ENCODE results near the gene EP300. TPM values are rescaled to one million over a fixed set of nuclear protein-coding genes. Genes with fewer than 3 reads are reported as not detected.
A peak's percentile ranks its signal among the peaks of the same experiment; 100 is the strongest.
"Not testable (repeated sequence)": the region's sequence is repeated elsewhere in the genome, so short reads cannot be mapped to it uniquely, and the experiment has no call there.

Gene EP300
- total RNA-seq, 6 experiments from 2014 or later = 23.1 to 121 (median 31.3) TPM

DNA sequence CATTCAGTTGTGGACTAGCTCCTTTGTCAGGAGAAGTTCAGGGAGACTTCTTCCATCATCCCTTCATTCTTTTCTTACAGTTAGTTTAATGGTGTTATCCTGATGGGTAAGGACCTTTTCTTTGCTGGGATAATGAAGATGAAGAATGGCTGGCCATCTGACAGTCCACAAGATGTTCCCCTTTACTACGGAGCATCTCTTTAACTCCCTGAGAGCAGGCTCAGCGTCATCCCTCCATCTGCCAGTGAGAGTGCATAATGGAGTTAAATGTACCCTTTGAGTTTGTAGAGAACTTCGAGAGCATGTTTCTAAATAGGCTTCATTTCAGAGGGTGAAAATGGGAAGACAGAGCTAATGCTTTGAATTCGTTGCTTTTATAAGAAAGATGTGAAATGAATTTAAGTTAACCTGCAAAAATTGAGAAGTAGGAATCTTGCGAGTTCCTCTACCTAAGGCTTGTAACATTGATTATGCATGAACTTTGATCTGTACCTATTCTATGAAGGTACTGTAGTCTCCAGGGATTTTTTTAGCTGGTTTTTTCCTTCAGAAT lies 1.7 kb downstream of the EP300 start:
- TF ChIP-seq POLR2A (IDR thresholded peaks at IDR 0.05) = no peak
- peak overlapping the region in 1 of 3 donors; percentile 99 for H3K27ac ChIP-seq

GRCh38 chr22:41096391-41096790 lies 4.0 kb downstream of the EP300 start:
- no peak for DNase-seq
- H3K9me3 ChIP-seq = no peaks in the 10 kb centered on the region
- no peak overlapping the region for H3K4me3 ChIP-seq
- 49% methylated on average over 2 of the region's 3 CpGs for WGBS (ENCODE audit: insufficient coverage, low coverage, low lambda C conversion rate, missing lambda C conversion rate)
- no peaks in the 10 kb centered on the region for H3K36me3 ChIP-seq
- TF ChIP-seq POLR2A (IDR thresholded peaks at IDR 0.05) (no peak), CTCF (IDR thresholded peaks at IDR 0.05) (no peak)
- peaks cover 0 to 61% (median 21%) of the 10 kb centered on the region in 4 donors for H3K4me1 ChIP-seq
- no peak for ATAC-seq
- no peak overlapping the region for H3K27ac ChIP-seq
- intact Hi-C loops (cut with DNase I) = no loop called here
- no peaks in the 10 kb centered on the region for H3K27me3 ChIP-seq

More for the DNA sequence above, 1.7 kb downstream of the EP300 start:
- Histone ChIP-seq H3K4me3 (peak overlapping the region; percentile 73 to 93 (median 74)), H3K9me3 (no peaks in the 10 kb centered on the region), H3K4me1 (peaks cover 0 to 53% (median 13%) of the 10 kb centered on the region in 4 donors), H3K36me3 (no peaks in the 10 kb centered on the region), H3K27me3 (no peaks in the 10 kb centered on the region)
- intact Hi-C loops (cut with DNase I) = no loop called here
- ATAC-seq = no peak
- no peak for DNase-seq
- WGBS (ENCODE audit: insufficient coverage, low coverage, low lambda C conversion rate, missing lambda C conversion rate) = 2% methylated on average over 5 of the region's 5 CpGs

GRCh38 chr22:41096841-41097240 lies 4.4 kb downstream of the EP300 start:
- no peak for ATAC-seq
- Histone ChIP-seq H3K4me3 (no peak overlapping the region), H3K27me3 (no peaks in the 10 kb centered on the region), H3K36me3 (no peaks in the 10 kb centered on the region), H3K4me1 (peaks cover 0 to 61% (median 21%) of the 10 kb centered on the region in 4 donors), H3K27ac (no peak overlapping the region), H3K9me3 (no peaks in the 10 kb centered on the region)
- intact Hi-C loops (cut with DNase I) = no loop called here
- 76% methylated on average over 4 of the region's 4 CpGs for WGBS (ENCODE audit: insufficient coverage, low coverage, low lambda C conversion rate, missing lambda C conversion rate)
- DNase-seq = no peak
- TF ChIP-seq CTCF (IDR thresholded peaks at IDR 0.05) = no peak
- TF ChIP-seq POLR2A (IDR thresholded peaks at IDR 0.05) = no peak

DNA sequence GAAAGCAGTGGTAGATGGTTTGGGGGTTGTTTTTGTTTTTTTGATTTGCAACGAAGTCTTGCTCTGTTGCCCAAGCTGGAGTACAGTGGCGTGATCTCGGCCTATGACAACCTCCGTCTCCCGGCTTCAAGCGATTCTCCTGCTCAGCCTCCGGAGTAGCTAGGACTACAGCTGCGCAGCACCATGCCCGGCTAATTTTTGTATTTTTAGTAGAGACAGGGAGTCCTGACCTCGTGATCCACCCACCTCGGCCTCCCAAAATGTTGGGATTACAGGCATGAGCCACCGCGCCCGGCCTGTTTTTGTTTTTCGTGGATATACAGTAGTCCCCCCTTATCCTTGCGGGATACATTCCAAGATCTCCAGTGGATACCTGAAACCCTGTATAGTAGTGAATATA lies 6.6 kb downstream of the EP300 start:
- H3K4me1 ChIP-seq = peaks cover 0 to 61% (median 21%) of the 10 kb centered on the region in 4 donors
- no peaks in the 10 kb centered on the region for H3K9me3 ChIP-seq
- ATAC-seq (no peak), DNase-seq (no peak)
- intact Hi-C loops (cut with DNase I) = no loop called here
- H3K27me3 ChIP-seq = no peaks in the 10 kb centered on the region
- H3K4me3 ChIP-seq = no peak overlapping the region
- TF ChIP-seq CTCF (IDR thresholded peaks at IDR 0.05) = no peak
- no peak for TF ChIP-seq POLR2A (IDR thresholded peaks at IDR 0.05)
- H3K36me3 ChIP-seq = no peaks in the 10 kb centered on the region
- H3K27ac ChIP-seq = no peak overlapping the region
- WGBS (ENCODE audit: insufficient coverage, low coverage, low lambda C conversion rate, missing lambda C conversion rate) = 70% methylated on average over 11 of the region's 16 CpGs

GRCh38 chr22:41106122-41106968 lies 14.0 kb downstream of the EP300 start:
- Histone ChIP-seq H3K4me3 (no peak overlapping the region), H3K4me1 (peaks cover 0 to 24% (median 8%) of the 10 kb centered on the region in 4 donors), H3K27ac (peak overlapping the region in 2 of 3 donors; percentile 15 to 22), H3K27me3 (no peaks in the 10 kb centered on the region), H3K9me3 (no peaks in the 10 kb centered on the region), H3K36me3 (peaks cover 0 to 13% (median 0%) of the 10 kb centered on the region in 4 donors)
- intact Hi-C loops (cut with DNase I) = no loop called here
- 44% methylated on average over 8 of the region's 8 CpGs for WGBS (ENCODE audit: insufficient coverage, low coverage, low lambda C conversion rate, missing lambda C conversion rate)
- no peak for DNase-seq
- ATAC-seq = peak; percentile 46 to 84 (median 68)
- no peak for TF ChIP-seq CTCF (IDR thresholded peaks at IDR 0.05)
- TF ChIP-seq POLR2A (IDR thresholded peaks at IDR 0.05) = no peak

DNA sequence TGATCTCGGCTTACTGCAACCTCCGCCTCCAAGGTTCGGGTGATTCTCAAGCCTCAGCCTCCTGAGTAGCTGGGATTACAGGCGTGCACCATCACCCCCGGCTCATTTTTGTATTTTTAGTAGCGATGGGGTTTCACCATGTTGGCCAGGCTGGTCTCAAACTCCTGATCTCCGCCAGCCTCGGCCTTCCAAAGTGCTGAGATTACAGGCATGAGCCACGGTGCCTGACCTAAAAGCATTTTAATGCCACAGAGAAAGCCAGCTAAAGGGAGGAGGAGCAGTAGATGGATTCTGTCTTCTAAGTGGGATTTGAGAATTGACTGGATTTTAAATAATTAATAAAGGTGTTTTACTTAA lies 14.6 kb downstream of the EP300 start:
- H3K27ac ChIP-seq = peak overlapping the region in 1 of 3 donors; percentile 15
- H3K9me3 ChIP-seq; ATAC-seq; DNase-seq; H3K4me3 ChIP-seq; H3K27me3 ChIP-seq; intact Hi-C loops (cut with DNase I): not testable (repeated sequence)
- peaks cover 0 to 15% (median 0%) of the 10 kb centered on the region in 4 donors for H3K36me3 ChIP-seq
- H3K4me1 ChIP-seq = peaks cover 0 to 24% (median 7%) of the 10 kb centered on the region in 4 donors
- 63% methylated on average over 5 of the region's 9 CpGs for WGBS (ENCODE audit: insufficient coverage, low coverage, low lambda C conversion rate, missing lambda C conversion rate)

Measured in right lobe of liver (tissue), 6 donors.